Calu3 (cell line): ENCODE results near the gene RNF141. TPM values are rescaled to one million over a fixed set of nuclear protein-coding genes. Genes with fewer than 3 reads are reported as not detected.

ENCODE experiments used
- BruUV-seq: library from RNA; stranded (reverse); fragments of 400-500 nt; replicated peaks from 2 replicates; lab custom pipeline; 2021; lab: Mats Ljungman, UMichigan
- CTCF ChIA-PET: fragments of 300-600 bp; sonication (Branson Sonifier 250); formaldehyde crosslinking; loops from one replicate; lab custom pipeline; 2022; ENCODE audit warnings: antibody characterized with exemption; lab: Charles Lee
- DNase-seq: peaks from one replicate; pipeline ENCODE4 v3.0.0; 2022
- H3K27ac Mint-ChIP-seq: one replicate; pipeline ENCODE4 v1.8.0; 2022; ENCODE audit warnings: mixed read lengths; ENCODE audit not compliant: unreplicated experiment
- H3K27me3 Mint-ChIP-seq: one replicate; pipeline ENCODE4 v1.8.0; 2022; ENCODE audit warnings: mixed read lengths; ENCODE audit not compliant: unreplicated experiment
- H3K36me3 Mint-ChIP-seq: one replicate; pipeline ENCODE4 v1.8.0; 2022; ENCODE audit warnings: mild to moderate bottlenecking, moderate library complexity, mixed read lengths; ENCODE audit not compliant: insufficient read depth, unreplicated experiment
- H3K4me1 Mint-ChIP-seq: one replicate; pipeline ENCODE4 v1.8.0; 2022; ENCODE audit warnings: mild to moderate bottlenecking, low read depth, mixed read lengths; ENCODE audit not compliant: unreplicated experiment
- H3K4me3 Mint-ChIP-seq: one replicate; pipeline ENCODE4 v1.8.0; 2022; ENCODE audit warnings: mild to moderate bottlenecking, low read depth, moderate library complexity, mixed read lengths; ENCODE audit not compliant: unreplicated experiment
- H3K9me3 Mint-ChIP-seq: one replicate; pipeline ENCODE4 v1.8.0; 2022; ENCODE audit warnings: low read depth, mixed read lengths; ENCODE audit not compliant: unreplicated experiment
- CTCF ChIP-seq: fragments of 200-600 bp; IDR thresholded peaks from one replicate; pipeline ENCODE4 v1.8.0; 2022; ENCODE audit warnings: antibody characterized with exemption; ENCODE audit not compliant: unreplicated experiment
- intact Hi-C: fragments of 100-400 bp; cut with micrococcal nuclease; formaldehyde crosslinking; loops from one replicate; pipeline ENCODE4 v1.10.0; 2022; ENCODE audit not compliant: unreplicated experiment
- total RNA-seq: library from RNA; stranded (reverse); gene quantifications from 2 replicates; pipeline ENCODE4 v1.2.3, GENCODE V29; 2022

RNF141 gene
- total RNA-seq, 1 experiment from 2014 or later = 33.9 TPM

GRCh38 chr11:10566257-10566957 is 25.4 kb upstream of the RNF141 start:
- no peak for DNase-seq
- H3K36me3 Mint-ChIP-seq = no peaks in the 10 kb centered on the region
- BruUV-seq = no TSS peak
- TF ChIP-seq CTCF = no peak
- H3K4me1 Mint-ChIP-seq = peaks cover 2% of the 10 kb centered on the region
- no peaks in the 10 kb centered on the region for H3K9me3 Mint-ChIP-seq
- CTCF ChIA-PET = no interaction called here
- H3K4me3 Mint-ChIP-seq = no peak overlapping the region
- no peaks in the 10 kb centered on the region for H3K27me3 Mint-ChIP-seq
- intact Hi-C loops = no loop called here
- no peak overlapping the region for H3K27ac Mint-ChIP-seq

GRCh38 chr11:10565493-10565892 is 24.5 kb upstream of the RNF141 start:
- no peak for DNase-seq
- Mint-ChIP-seq H3K27ac (no peak overlapping the region), H3K27me3 (no peaks in the 10 kb centered on the region), H3K4me3 (no peak overlapping the region), H3K36me3 (no peaks in the 10 kb centered on the region), H3K4me1 (peaks cover 11% of the 10 kb centered on the region), H3K9me3 (no peaks in the 10 kb centered on the region)
- no peak for TF ChIP-seq CTCF
- CTCF ChIA-PET = no interaction called here
- no TSS peak for BruUV-seq
- intact Hi-C loops = no loop called here

GRCh38 chr11:10564696-10565318 is 23.8 kb upstream of the RNF141 start:
- intact Hi-C loops = no loop called here
- TF ChIP-seq CTCF = no peak
- BruUV-seq = no TSS peak
- peaks cover 16% of the 10 kb centered on the region for H3K4me1 Mint-ChIP-seq
- DNase-seq = no peak
- no peaks in the 10 kb centered on the region for H3K27me3 Mint-ChIP-seq
- no peak overlapping the region for H3K27ac Mint-ChIP-seq
- CTCF ChIA-PET = interaction anchor here (0.5 to 0.6 kb wide), 2 partner anchors 96 to 119 kb away, joined by 3 read pairs; no protein-coding TSS in a partner anchor
- H3K4me3 Mint-ChIP-seq = no peak overlapping the region
- no peaks in the 10 kb centered on the region for H3K9me3 Mint-ChIP-seq
- H3K36me3 Mint-ChIP-seq = no peaks in the 10 kb centered on the region

GRCh38 chr11:10564030-10564429 is 23.0 kb upstream of the RNF141 start:
- H3K4me1 Mint-ChIP-seq = peaks cover 16% of the 10 kb centered on the region
- H3K36me3 Mint-ChIP-seq = no peaks in the 10 kb centered on the region
- BruUV-seq = no TSS peak
- no peak overlapping the region for H3K4me3 Mint-ChIP-seq
- DNase-seq = no peak
- no peaks in the 10 kb centered on the region for H3K9me3 Mint-ChIP-seq
- intact Hi-C loops = no loop called here
- H3K27me3 Mint-ChIP-seq = no peaks in the 10 kb centered on the region
- no peak for TF ChIP-seq CTCF
- CTCF ChIA-PET = no interaction called here
- H3K27ac Mint-ChIP-seq = no peak overlapping the region
